Right ventricle myocardium inferior (tissue), 1 donor: Measurements from ENCODE around the gene XRN1. TPM values are rescaled to one million over a fixed set of nuclear protein-coding genes. Genes with fewer than 3 reads are reported as not detected.
"Not testable (repeated sequence)": the region's sequence is repeated elsewhere in the genome, so short reads cannot be mapped to it uniquely, and the experiment has no call there.

Experiments used
- ATAC-seq: fragments of 200-7000 bp; cut with Tn5 transposase; one replicate; pipeline ENCODE4 v1.9.1; 2020; ENCODE audit warnings: mild to moderate bottlenecking, moderate library complexity
- DNase-seq: peaks from one replicate; pipeline ENCODE4 v3.0.0; 2021; ENCODE audit errors: missing footprints
- intact Hi-C: fragments of 100-400 bp; cut with DNase I; formaldehyde crosslinking; loops from one replicate; pipeline ENCODE4 v1.11.0; 2022
- total RNA-seq: library from RNA; stranded (reverse); fragmentation: NEBNext Ultra II Directional; extraction: Animal tissue kit (Norgen Biotek cat#: 25700); gene quantifications from one replicate; pipeline ENCODE4 v1.2.1, GENCODE V29; 2021
- donor health status: DM: no; HTN: yes; CAD: no; lungs with severe emphysema.

XRN1 gene
- total RNA-seq, 1 donor from 2014 or later = 13.2 TPM

GRCh38 chr3:142443060-142443459 lies 4.8 kb downstream of the XRN1 start:
- DNase-seq, ATAC-seq, intact Hi-C loops: not testable (repeated sequence)

GRCh38 chr3:142439499-142440220 lies 8.2 kb downstream of the XRN1 start:
- DNase-seq, ATAC-seq, intact Hi-C loops: not testable (repeated sequence)

GRCh38 chr3:142438096-142438495 lies 9.7 kb downstream of the XRN1 start:
- intact Hi-C loops, ATAC-seq, DNase-seq: not testable (repeated sequence)

GRCh38 chr3:142436951-142437585 lies 10.8 kb downstream of the XRN1 start:
- no peak for DNase-seq
- no peak for ATAC-seq
- intact Hi-C loops = no loop called here

- DNase-seq = no peak
- ATAC-seq = no peak
- intact Hi-C loops = no loop called here
Observed at GRCh38 chr3:142434503-142434902, 13.3 kb downstream of the XRN1 start.

- no peak for ATAC-seq
- intact Hi-C loops = no loop called here
- DNase-seq = no peak
Observed at GRCh38 chr3:142433110-142433509, 14.7 kb downstream of the XRN1 start.

GRCh38 chr3:142429582-142429981 lies 18.3 kb downstream of the XRN1 start:
- intact Hi-C loops = no loop called here
- DNase-seq = no peak
- no peak for ATAC-seq

GRCh38 chr3:142424754-142425153 lies 23.1 kb downstream of the XRN1 start:
- intact Hi-C loops = no loop called here
- no peak for ATAC-seq
- no peak for DNase-seq

GRCh38 chr3:142418926-142419592 lies 28.8 kb downstream of the XRN1 start:
- intact Hi-C loops = no loop called here
- no peak for ATAC-seq

GRCh38 chr3:142417302-142417701 lies 30.5 kb downstream of the XRN1 start:
- intact Hi-C loops = no loop called here

More at GRCh38 chr3:142418926-142419592, 28.8 kb downstream of the XRN1 start:
- DNase-seq = no peak

GRCh38 chr3:142400537-142400936 lies 47.3 kb downstream of the XRN1 start:
- ATAC-seq, DNase-seq: not testable (repeated sequence)
- intact Hi-C loops = loop anchor here (10.0 kb wide), 1 partner anchor 46 kb away; no protein-coding TSS in a partner anchor

More at GRCh38 chr3:142417302-142417701, 30.5 kb downstream of the XRN1 start:
- DNase-seq (no peak), ATAC-seq (no peak)

- intact Hi-C loops = no loop called here
- ATAC-seq (peak; percentile 68), DNase-seq (no peak)
Observed at GRCh38 chr3:142394921-142395622, 52.8 kb downstream of the XRN1 start.

- DNase-seq (no peak), ATAC-seq (no peak)
- intact Hi-C loops = no loop called here
Observed at GRCh38 chr3:142385078-142385477, 62.8 kb downstream of the XRN1 start.

GRCh38 chr3:142374687-142375086 lies 73.2 kb downstream of the XRN1 start:
- intact Hi-C loops = no loop called here
- no peak for DNase-seq
- ATAC-seq = no peak

- DNase-seq, intact Hi-C loops, ATAC-seq: not testable (repeated sequence)
Observed at GRCh38 chr3:142369576-142369975, 78.3 kb downstream of the XRN1 start.

- intact Hi-C loops = no loop called here
- ATAC-seq = no peak
- DNase-seq = no peak
Observed at GRCh38 chr3:142366434-142366833, 81.4 kb downstream of the XRN1 start.

GRCh38 chr3:142363936-142364467 lies 83.8 kb downstream of the XRN1 start:
- DNase-seq (no peak), ATAC-seq (no peak)
- intact Hi-C loops = no loop called here

- intact Hi-C loops, DNase-seq, ATAC-seq: not testable (repeated sequence)
Observed at GRCh38 chr3:142363433-142363832, 84.4 kb downstream of the XRN1 start.

- ATAC-seq = no peak
- intact Hi-C loops = loop anchor here (10.0 kb wide), 1 partner anchor 45 kb away; no protein-coding TSS in a partner anchor
- no peak for DNase-seq
Observed at GRCh38 chr3:142359367-142359766, 88.5 kb downstream of the XRN1 start.
